Stromal cell of bone marrow (primary cell): Measurements from ENCODE around the gene EEF1A1.

Experiments
- DNase-seq: peaks from one replicate; pipeline ENCODE4 v3.0.0-alpha.2; 2012; ENCODE audit warnings: low read depth

The EEF1A1 gene

GRCh38 chr6:73505142-73505541, 15.7 kb downstream of the EEF1A1 start:
- no peak for DNase-seq

- no peak for DNase-seq
Observed at GRCh38 chr6:73504160-73504559, 16.7 kb downstream of the EEF1A1 start.

- DNase-seq, result no peak
Observed at GRCh38 chr6:73503027-73503772, 17.6 kb downstream of the EEF1A1 start.

- DNase-seq, result no peak
Observed at GRCh38 chr6:73497915-73498314, 22.9 kb downstream of the EEF1A1 start.

GRCh38 chr6:73491377-73491776, 29.5 kb downstream of the EEF1A1 start:
- no peak for DNase-seq

GRCh38 chr6:73487473-73487872, 33.4 kb downstream of the EEF1A1 start:
- no peak for DNase-seq

- DNase-seq, result no peak
Observed at GRCh38 chr6:73484438-73484837, 36.4 kb downstream of the EEF1A1 start.

- no peak for DNase-seq
Observed at GRCh38 chr6:73481969-73482368, 38.9 kb downstream of the EEF1A1 start.

- no peak for DNase-seq
Observed at GRCh38 chr6:73477407-73477806, 43.4 kb downstream of the EEF1A1 start.

- no peak for DNase-seq
Observed at GRCh38 chr6:73476723-73477122, 44.1 kb downstream of the EEF1A1 start.

- no peak for DNase-seq
Observed at GRCh38 chr6:73471686-73472290, 49.0 kb downstream of the EEF1A1 start.
